Esophagus squamous epithelium (tissue), 4 donors: ENCODE data around the gene NRXN3.

Experiments used
- CTCF ChIP-seq, 6 experiments: fragments of 450-650 bp in 4 of 6; fragments of 200-600 bp in 2 of 6; sonication (generic) in 2 of 6; IDR thresholded peaks; one replicate each; pipeline ENCODE4 v1.5.1; 2016 to 2019; ENCODE audit warnings: antibody characterized with exemption in 6 of 6, mild to moderate bottlenecking in 4 of 6, moderate library complexity in 4 of 6
- POLR2A ChIP-seq, 4 donors: fragments of 450-650 bp; IDR thresholded peaks; one replicate each; pipeline ENCODE4 v1.6.1; 2017; ENCODE audit warnings: antibody characterized with exemption in 4 of 4, mild to moderate bottlenecking in 4 of 4, moderate library complexity in 3 of 4

GRCh38 chr14:78610994-78611393 lies 440.8 kb downstream of the NRXN3 start:
- TF ChIP-seq CTCF (IDR thresholded peaks at IDR 0.05) (no peak), POLR2A (IDR thresholded peaks at IDR 0.05) (no peak)
